Measurements from ENCODE around the gene SEPTIN3.

DNA sequence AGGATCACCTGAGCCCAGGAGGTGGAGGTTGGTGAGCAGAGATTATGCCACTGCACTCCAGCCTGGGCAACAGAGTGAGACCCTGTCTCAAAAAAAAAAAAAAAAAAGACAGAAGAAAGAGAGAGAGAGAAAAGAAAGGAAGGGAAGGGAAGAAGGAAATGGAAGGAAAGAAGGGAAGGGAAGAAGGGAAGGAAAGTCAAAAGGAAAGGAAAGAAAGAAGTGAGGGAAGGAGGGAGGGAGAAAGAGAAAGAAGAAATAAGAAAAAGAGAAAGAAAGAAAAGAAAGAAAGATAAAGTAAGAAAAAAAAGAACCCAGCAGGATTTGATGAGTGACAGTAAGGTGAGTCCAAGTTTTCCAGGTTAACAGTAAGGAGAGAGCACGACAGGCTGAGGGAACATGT is 49.0 kb downstream of the SEPTIN3 start:
- no peak for TF ChIP-seq POLR2AphosphoS5 (IDR thresholded peaks at IDR 0.05; ENCODE audit: low read depth)
- TF ChIP-seq, protein P1, sequence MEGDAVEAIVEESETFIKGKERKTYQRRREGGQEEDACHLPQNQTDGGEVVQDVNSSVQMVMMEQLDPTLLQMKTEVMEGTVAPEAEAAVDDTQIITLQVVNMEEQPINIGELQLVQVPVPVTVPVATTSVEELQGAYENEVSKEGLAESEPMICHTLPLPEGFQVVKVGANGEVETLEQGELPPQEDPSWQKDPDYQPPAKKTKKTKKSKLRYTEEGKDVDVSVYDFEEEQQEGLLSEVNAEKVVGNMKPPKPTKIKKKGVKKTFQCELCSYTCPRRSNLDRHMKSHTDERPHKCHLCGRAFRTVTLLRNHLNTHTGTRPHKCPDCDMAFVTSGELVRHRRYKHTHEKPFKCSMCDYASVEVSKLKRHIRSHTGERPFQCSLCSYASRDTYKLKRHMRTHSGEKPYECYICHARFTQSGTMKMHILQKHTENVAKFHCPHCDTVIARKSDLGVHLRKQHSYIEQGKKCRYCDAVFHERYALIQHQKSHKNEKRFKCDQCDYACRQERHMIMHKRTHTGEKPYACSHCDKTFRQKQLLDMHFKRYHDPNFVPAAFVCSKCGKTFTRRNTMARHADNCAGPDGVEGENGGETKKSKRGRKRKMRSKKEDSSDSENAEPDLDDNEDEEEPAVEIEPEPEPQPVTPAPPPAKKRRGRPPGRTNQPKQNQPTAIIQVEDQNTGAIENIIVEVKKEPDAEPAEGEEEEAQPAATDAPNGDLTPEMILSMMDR (IDR thresholded peaks at IDR 0.05; ENCODE audit: insufficient read depth, low read length), result no peak
- no peak for TF ChIP-seq SPI1 (IDR thresholded peaks at IDR 0.05; ENCODE audit: borderline replicate concordance, low read depth)
- no peak for TF ChIP-seq GABPA (IDR thresholded peaks at IDR 0.05; ENCODE audit: low read depth)
- TF ChIP-seq, protein P2, sequence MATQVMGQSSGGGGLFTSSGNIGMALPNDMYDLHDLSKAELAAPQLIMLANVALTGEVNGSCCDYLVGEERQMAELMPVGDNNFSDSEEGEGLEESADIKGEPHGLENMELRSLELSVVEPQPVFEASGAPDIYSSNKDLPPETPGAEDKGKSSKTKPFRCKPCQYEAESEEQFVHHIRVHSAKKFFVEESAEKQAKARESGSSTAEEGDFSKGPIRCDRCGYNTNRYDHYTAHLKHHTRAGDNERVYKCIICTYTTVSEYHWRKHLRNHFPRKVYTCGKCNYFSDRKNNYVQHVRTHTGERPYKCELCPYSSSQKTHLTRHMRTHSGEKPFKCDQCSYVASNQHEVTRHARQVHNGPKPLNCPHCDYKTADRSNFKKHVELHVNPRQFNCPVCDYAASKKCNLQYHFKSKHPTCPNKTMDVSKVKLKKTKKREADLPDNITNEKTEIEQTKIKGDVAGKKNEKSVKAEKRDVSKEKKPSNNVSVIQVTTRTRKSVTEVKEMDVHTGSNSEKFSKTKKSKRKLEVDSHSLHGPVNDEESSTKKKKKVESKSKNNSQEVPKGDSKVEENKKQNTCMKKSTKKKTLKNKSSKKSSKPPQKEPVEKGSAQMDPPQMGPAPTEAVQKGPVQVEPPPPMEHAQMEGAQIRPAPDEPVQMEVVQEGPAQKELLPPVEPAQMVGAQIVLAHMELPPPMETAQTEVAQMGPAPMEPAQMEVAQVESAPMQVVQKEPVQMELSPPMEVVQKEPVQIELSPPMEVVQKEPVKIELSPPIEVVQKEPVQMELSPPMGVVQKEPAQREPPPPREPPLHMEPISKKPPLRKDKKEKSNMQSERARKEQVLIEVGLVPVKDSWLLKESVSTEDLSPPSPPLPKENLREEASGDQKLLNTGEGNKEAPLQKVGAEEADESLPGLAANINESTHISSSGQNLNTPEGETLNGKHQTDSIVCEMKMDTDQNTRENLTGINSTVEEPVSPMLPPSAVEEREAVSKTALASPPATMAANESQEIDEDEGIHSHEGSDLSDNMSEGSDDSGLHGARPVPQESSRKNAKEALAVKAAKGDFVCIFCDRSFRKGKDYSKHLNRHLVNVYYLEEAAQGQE (IDR thresholded peaks at IDR 0.05; ENCODE audit: insufficient replicate concordance, low read depth), result no peak

Measured in HL-60 (cell line).